ENCODE results near the gene TPRKB.

GRCh38 chr2:73730810-73731209, 6.3 kb downstream of the TPRKB start:
- no peak for TF ChIP-seq CTCF (IDR thresholded peaks at IDR 0.05; ENCODE audit: low read depth, low read length)
- TF ChIP-seq POLR2A (IDR thresholded peaks at IDR 0.05; ENCODE audit: extremely low read depth, insufficient read length): no peak
- no peak for TF ChIP-seq MAX (IDR thresholded peaks at IDR 0.05; ENCODE audit: low read depth, low read length)
